MM.1S (cell line): ENCODE measurements around the gene AGGF1.
"Not testable (repeated sequence)": the region's sequence is repeated elsewhere in the genome, so short reads cannot be mapped to it uniquely, and the experiment has no call there.

Source experiments
- CTCF ChIP-seq: fragments of 300-600 bp; sonication (generic); IDR thresholded peaks from 2 replicates; pipeline ENCODE4 v1.5.1; 2016; ENCODE audit warnings: antibody characterized with exemption, low read length, mixed read lengths
- EZH2 ChIP-seq: fragments of 300-600 bp; sonication (generic); optimal IDR thresholded peaks from 2 replicates; pipeline ENCODE3; 2017; ENCODE audit warnings: low read depth, mild to moderate bottlenecking, antibody characterized with exemption, low read length, mixed read lengths
- EZH2phosphoT487 ChIP-seq: fragments of 300-600 bp; sonication (generic); IDR thresholded peaks from 2 replicates; pipeline ENCODE4 v1.6.1; 2018; ENCODE audit warnings: antibody characterized with exemption, low read length

- TF ChIP-seq CTCF, EZH2phosphoT487, EZH2: not testable (repeated sequence)
Measured at GRCh38 chr5:77107035-77107434, 76.8 kb downstream of the AGGF1 start.
